ENCODE data around the gene RGL2. TPM values are rescaled to one million over a fixed set of nuclear protein-coding genes. Genes with fewer than 3 reads are reported as not detected.

Gene RGL2
- total RNA-seq, 1 experiment from 2014 or later: 19.2 TPM

Other genes starting within 250 kb of the RGL2 start
- gene HLA-DPA1, start 225.3 kb downstream of the RGL2 start, total RNA-seq (2014; rRNA removed; shearing (Covaris generic)): 4.2 and 13.8 TPM in 2 replicates
- gene HLA-DPB1, start 223.0 kb downstream of the RGL2 start, total RNA-seq (2014; rRNA removed; shearing (Covaris generic)): 25.4 and 34.6 TPM in 2 replicates
- 1.6 and 5.5 TPM in 2 replicates for gene COL11A2, start 106.5 kb downstream of the RGL2 start, total RNA-seq (2014; rRNA removed; shearing (Covaris generic))
- 21.4 and 27.3 TPM in 2 replicates for gene RXRB, start 98.3 kb downstream of the RGL2 start, total RNA-seq (2014; rRNA removed; shearing (Covaris generic))
- gene SLC39A7, start 98.1 kb downstream of the RGL2 start, total RNA-seq (2014; rRNA removed; shearing (Covaris generic)): 104 and 121 TPM in 2 replicates
- gene HSD17B8, start 94.3 kb downstream of the RGL2 start, total RNA-seq (2014; rRNA removed; shearing (Covaris generic)): 3.3 and 8.2 TPM in 2 replicates
- 43.4 and 44.9 TPM in 2 replicates for gene RING1, start 90.4 kb downstream of the RGL2 start, total RNA-seq (2014; rRNA removed; shearing (Covaris generic))
- 33.4 and 37.4 TPM in 2 replicates for gene VPS52, start 27.1 kb downstream of the RGL2 start, total RNA-seq (2014; rRNA removed; shearing (Covaris generic))
- 5,669 and 7,419 TPM in 2 replicates for gene RPS18, start 26.9 kb downstream of the RGL2 start, total RNA-seq (2014; rRNA removed; shearing (Covaris generic))
- gene B3GALT4, start 21.8 kb downstream of the RGL2 start, total RNA-seq (2014; rRNA removed; shearing (Covaris generic)): 0.40 and 1.9 TPM in 2 replicates
- 286 and 362 TPM in 2 replicates for gene WDR46, start 9.7 kb downstream of the RGL2 start, total RNA-seq (2014; rRNA removed; shearing (Covaris generic))
- gene PFDN6, start 9.3 kb downstream of the RGL2 start, total RNA-seq (2014; rRNA removed; shearing (Covaris generic)): 126 and 182 TPM in 2 replicates
- gene TAPBP, start 15.1 kb upstream of the RGL2 start, total RNA-seq (2014; rRNA removed; shearing (Covaris generic)): 63.6 and 71.1 TPM in 2 replicates
- 4.9 and 11.2 TPM in 2 replicates for gene ZBTB22, start 18.8 kb upstream of the RGL2 start, total RNA-seq (2014; rRNA removed; shearing (Covaris generic))
- gene DAXX, start 24.0 kb upstream of the RGL2 start, total RNA-seq (2014; rRNA removed; shearing (Covaris generic)): 77.0 and 83.4 TPM in 2 replicates
- gene KIFC1, start 92.9 kb upstream of the RGL2 start, total RNA-seq (2014; rRNA removed; shearing (Covaris generic)): 122 and 148 TPM in 2 replicates
- gene PHF1, start 112.1 kb upstream of the RGL2 start, total RNA-seq (2014; rRNA removed; shearing (Covaris generic)): 14.3 and 18.5 TPM in 2 replicates
- 208 and 223 TPM in 2 replicates for gene CUTA, start 119.2 kb upstream of the RGL2 start, total RNA-seq (2014; rRNA removed; shearing (Covaris generic))
- gene SYNGAP1, start 121.1 kb upstream of the RGL2 start, total RNA-seq (2014; rRNA removed; shearing (Covaris generic)): 1.1 and 3.7 TPM in 2 replicates
- 7.5 and 9.0 TPM in 2 replicates for gene ZBTB9, start 155.6 kb upstream of the RGL2 start, total RNA-seq (2014; rRNA removed; shearing (Covaris generic))